OCI-LY7 (cell line): Measurements from ENCODE around the gene PPP1R16B.

Source experiments
- CTCF ChIP-seq: fragments of 200-600 bp; sonication (generic); conservative IDR thresholded peaks from 2 replicates; pipeline ENCODE4 v1.5.1; 2014; ENCODE audit warnings: mild to moderate bottlenecking, antibody characterized with exemption, low read length, moderate library complexity, mixed read lengths
- EZH2phosphoT487 ChIP-seq: fragments of 200-600 bp; sonication (generic); IDR thresholded peaks from 2 replicates; pipeline ENCODE4 v1.6.1; 2018; ENCODE audit warnings: low read depth, borderline replicate concordance, mild to moderate bottlenecking, mixed run types, antibody characterized with exemption, low read length, moderate library complexity, mixed read lengths

GRCh38 chr20:38930242-38930569 is 124.7 kb downstream of the PPP1R16B start:
- TF ChIP-seq EZH2phosphoT487 (no peak), CTCF (no peak)
